ENCODE data around the gene PINK1.

The PINK1 gene

GRCh38 chr1:20661207-20662109 lies 28.2 kb downstream of the PINK1 start, which contains the start of gene DDOST:
DDOST (minus strand) TSS chr1:20661369; CDS start chr1:20661350, 19 bp downstream.
- Histone ChIP-seq H3K9ac (ENCODE audit: low read length) (peak within 1 kb of the TSS; percentile 96), H3K4me1 (ENCODE audit: low read length) (peaks cover 11% of the 10 kb centered on the region; the same call in 1 of the 2 replicates), H3K27ac (ENCODE audit: low read length) (peak within 1 kb of the TSS; percentile 56), H3K4me3 (ENCODE audit: low read length) (peak within 1 kb of the TSS; percentile 98), H2AFZ (ENCODE audit: low read depth, low read length) (no peak within 1 kb of the TSS; the same call in 1 of the 2 replicates), H3K9me3 (ENCODE audit: insufficient read depth, low read length) (no peaks in the 10 kb centered on the region), H3K27me3 (ENCODE audit: low read depth, low read length) (no peaks in the 10 kb centered on the region), H3K36me3 (replicated peaks; ENCODE audit: low read depth, low read length) (peaks cover 26% of the 10 kb centered on the region), H3K4me2 (ENCODE audit: low read length) (peak within 1 kb of the TSS; percentile 73), H3K79me2 (ENCODE audit: low read length) (peaks cover 45% of the 10 kb centered on the region), H4K20me1 (ENCODE audit: insufficient read depth, low read length) (no peaks in the 10 kb centered on the region)
- peak; percentile 16; the same call in 1 of the 2 replicates for TF ChIP-seq CTCF (IDR thresholded peaks at IDR 0.05; ENCODE audit: low read depth, low read length)
- TF ChIP-seq EZH2phosphoT487 (IDR thresholded peaks at IDR 0.05; ENCODE audit: low read depth): no peak

- peaks cover 20% of the 10 kb centered on the region for H3K36me3 ChIP-seq (replicated peaks; ENCODE audit: low read depth, low read length)
- TF ChIP-seq CTCF (IDR thresholded peaks at IDR 0.05; ENCODE audit: low read depth, low read length): no peak
- no peak for TF ChIP-seq EZH2phosphoT487 (IDR thresholded peaks at IDR 0.05; ENCODE audit: low read depth)
- peak overlapping the region; percentile 73 for H3K4me2 ChIP-seq (ENCODE audit: low read length)
- H4K20me1 ChIP-seq (ENCODE audit: insufficient read depth, low read length): no peaks in the 10 kb centered on the region
- H3K9me3 ChIP-seq (ENCODE audit: insufficient read depth, low read length): no peaks in the 10 kb centered on the region
- peak overlapping the region; percentile 98 for H3K4me3 ChIP-seq (ENCODE audit: low read length)
- H3K9ac ChIP-seq (ENCODE audit: low read length): peak overlapping the region; percentile 81
- H2AFZ ChIP-seq (ENCODE audit: low read depth, low read length): no peak overlapping the region
- peaks cover 11% of the 10 kb centered on the region; the same call in 1 of the 2 replicates for H3K4me1 ChIP-seq (ENCODE audit: low read length)
- H3K27me3 ChIP-seq (ENCODE audit: low read depth, low read length): no peaks in the 10 kb centered on the region
- H3K27ac ChIP-seq (ENCODE audit: low read length): no peak overlapping the region
- H3K79me2 ChIP-seq (ENCODE audit: low read length): peaks cover 41% of the 10 kb centered on the region
These were observed 28.8 kb downstream of the PINK1 start for GRCh38 chr1:20662110-20662475.

GRCh38 chr1:20663365-20663764 lies 30.1 kb downstream of the PINK1 start:
- H3K27ac ChIP-seq (ENCODE audit: low read length): no peak overlapping the region
- TF ChIP-seq CTCF (IDR thresholded peaks at IDR 0.05; ENCODE audit: low read depth, low read length): no peak
- no peak for TF ChIP-seq EZH2phosphoT487 (IDR thresholded peaks at IDR 0.05; ENCODE audit: low read depth)
- no peak overlapping the region for H2AFZ ChIP-seq (ENCODE audit: low read depth, low read length)

GRCh38 chr1:20663969-20664715 lies 30.9 kb downstream of the PINK1 start:
- TF ChIP-seq CTCF (IDR thresholded peaks at IDR 0.05; ENCODE audit: low read depth, low read length): no peak
- TF ChIP-seq EZH2phosphoT487 (IDR thresholded peaks at IDR 0.05; ENCODE audit: low read depth): no peak
- no peaks in the 10 kb centered on the region for H3K27me3 ChIP-seq (ENCODE audit: low read depth, low read length)
- H3K4me3 ChIP-seq (ENCODE audit: low read length): no peak overlapping the region
- peaks cover 4% of the 10 kb centered on the region for H3K36me3 ChIP-seq (replicated peaks; ENCODE audit: low read depth, low read length)
- H3K4me2 ChIP-seq (ENCODE audit: low read length): no peak overlapping the region
- H4K20me1 ChIP-seq (ENCODE audit: insufficient read depth, low read length): no peaks in the 10 kb centered on the region
- no peak overlapping the region for H3K27ac ChIP-seq (ENCODE audit: low read length)
- H3K9me3 ChIP-seq (ENCODE audit: insufficient read depth, low read length): no peaks in the 10 kb centered on the region
- H2AFZ ChIP-seq (ENCODE audit: low read depth, low read length): no peak overlapping the region
- H3K79me2 ChIP-seq (ENCODE audit: low read length): peaks cover 21% of the 10 kb centered on the region
- H3K4me1 ChIP-seq (ENCODE audit: low read length): peaks cover 11% of the 10 kb centered on the region; the same call in 1 of the 2 replicates
- no peak overlapping the region for H3K9ac ChIP-seq (ENCODE audit: low read length)

More at GRCh38 chr1:20663365-20663764, 30.1 kb downstream of the PINK1 start:
- H3K36me3 ChIP-seq (replicated peaks; ENCODE audit: low read depth, low read length): peaks cover 7% of the 10 kb centered on the region
- H3K9ac ChIP-seq (ENCODE audit: low read length): no peak overlapping the region
- H3K4me1 ChIP-seq (ENCODE audit: low read length): peaks cover 11% of the 10 kb centered on the region; the same call in 1 of the 2 replicates
- H3K27me3 ChIP-seq (ENCODE audit: low read depth, low read length): no peaks in the 10 kb centered on the region
- no peaks in the 10 kb centered on the region for H3K9me3 ChIP-seq (ENCODE audit: insufficient read depth, low read length)
- H3K79me2 ChIP-seq (ENCODE audit: low read length): peaks cover 29% of the 10 kb centered on the region
- H4K20me1 ChIP-seq (ENCODE audit: insufficient read depth, low read length): no peaks in the 10 kb centered on the region
- H3K4me3 ChIP-seq (ENCODE audit: low read length): no peak overlapping the region
- no peak overlapping the region for H3K4me2 ChIP-seq (ENCODE audit: low read length)
